ENCODE data around the gene C3orf20. TPM values are rescaled to one million over a fixed set of nuclear protein-coding genes. Genes with fewer than 3 reads are reported as not detected.

Gene C3orf20
- total RNA-seq, 4 donors from 2014 or later: 0.07 to 0.73 TPM; not detected in 2

- no peak for TF ChIP-seq CTCF (IDR thresholded peaks at IDR 0.05)
- TF ChIP-seq POLR2A (IDR thresholded peaks at IDR 0.05): no peak
- intact Hi-C loops (cut with DNase I; ENCODE audit: low total_unique reads): no loop called here
- no peaks in the 10 kb centered on the region for H3K27me3 ChIP-seq
- no peak for DNase-seq
- no peak overlapping the region for H3K4me3 ChIP-seq
- no peaks in the 10 kb centered on the region for H3K36me3 ChIP-seq
- H3K27ac ChIP-seq: no peak overlapping the region
- no peaks in the 10 kb centered on the region for H3K4me1 ChIP-seq
- no peaks in the 10 kb centered on the region for H3K9me3 ChIP-seq
These were observed 85.2 kb downstream of the C3orf20 start for GRCh38 chr3:14760185-14760584.

- intact Hi-C loops (cut with DNase I; ENCODE audit: low total_unique reads): no loop called here
- Histone ChIP-seq H3K36me3 (no peaks in the 10 kb centered on the region), H3K4me3 (no peak overlapping the region), H3K9me3 (no peaks in the 10 kb centered on the region), H3K27ac (no peak overlapping the region), H3K4me1 (no peaks in the 10 kb centered on the region), H3K27me3 (no peaks in the 10 kb centered on the region)
- no peak for TF ChIP-seq POLR2A (IDR thresholded peaks at IDR 0.05)
- TF ChIP-seq CTCF (IDR thresholded peaks at IDR 0.05): no peak
- no peak for DNase-seq
These were observed 86.3 kb downstream of the C3orf20 start for GRCh38 chr3:14761121-14761672.

- no peaks in the 10 kb centered on the region for H3K27me3 ChIP-seq
- intact Hi-C loops (cut with DNase I; ENCODE audit: low total_unique reads): no loop called here
- no peaks in the 10 kb centered on the region for H3K36me3 ChIP-seq
- H3K9me3 ChIP-seq: no peaks in the 10 kb centered on the region
- TF ChIP-seq POLR2A (IDR thresholded peaks at IDR 0.05) (no peak), CTCF (IDR thresholded peaks at IDR 0.05) (no peak)
- no peak overlapping the region for H3K4me3 ChIP-seq
- no peak for DNase-seq
- H3K4me1 ChIP-seq: no peaks in the 10 kb centered on the region
- H3K27ac ChIP-seq: no peak overlapping the region
These were observed 86.9 kb downstream of the C3orf20 start for GRCh38 chr3:14761866-14762265.

- intact Hi-C loops (cut with DNase I; ENCODE audit: low total_unique reads): no loop called here
- Histone ChIP-seq H3K27me3 (no peaks in the 10 kb centered on the region), H3K36me3 (no peaks in the 10 kb centered on the region), H3K27ac (no peak overlapping the region), H3K9me3 (no peaks in the 10 kb centered on the region), H3K4me1 (no peaks in the 10 kb centered on the region), H3K4me3 (no peak overlapping the region)
- DNase-seq: no peak
- TF ChIP-seq POLR2A (IDR thresholded peaks at IDR 0.05) (no peak), CTCF (IDR thresholded peaks at IDR 0.05) (no peak)
These were observed 87.8 kb downstream of the C3orf20 start for GRCh38 chr3:14762701-14763100.

GRCh38 chr3:14764331-14765059 lies 89.6 kb downstream of the C3orf20 start:
- intact Hi-C loops (cut with DNase I; ENCODE audit: low total_unique reads): no loop called here
- Histone ChIP-seq H3K4me1 (no peaks in the 10 kb centered on the region), H3K9me3 (no peaks in the 10 kb centered on the region), H3K27ac (no peak overlapping the region), H3K36me3 (no peaks in the 10 kb centered on the region), H3K27me3 (no peaks in the 10 kb centered on the region), H3K4me3 (no peak overlapping the region)
- DNase-seq: no peak
- no peak for TF ChIP-seq CTCF (IDR thresholded peaks at IDR 0.05)
- no peak for TF ChIP-seq POLR2A (IDR thresholded peaks at IDR 0.05)
